ENCODE data around the gene TNNC1.

DNA sequence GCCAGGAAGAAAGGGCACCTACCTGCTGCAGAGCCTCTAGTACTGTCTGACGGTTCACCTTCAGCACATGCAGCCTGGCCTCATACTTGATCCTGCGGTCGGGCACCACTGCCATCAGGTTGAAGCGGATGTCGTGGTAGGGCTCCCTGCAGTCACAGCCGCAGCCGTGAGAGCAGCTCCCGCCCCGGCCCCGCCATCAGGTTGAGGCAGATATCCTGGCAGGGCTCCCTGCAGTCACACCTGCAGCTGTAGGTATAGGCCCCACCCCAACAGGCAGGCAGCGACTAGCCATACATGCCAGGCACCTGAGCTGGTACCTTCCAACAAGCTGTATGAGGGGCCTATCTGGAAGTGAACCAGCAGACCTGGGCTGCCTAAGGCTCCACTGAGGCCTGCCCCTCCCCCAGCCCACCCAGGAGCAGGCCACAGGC is 47.6 kb downstream of the TNNC1 start:
- TF ChIP-seq, protein P1, sequence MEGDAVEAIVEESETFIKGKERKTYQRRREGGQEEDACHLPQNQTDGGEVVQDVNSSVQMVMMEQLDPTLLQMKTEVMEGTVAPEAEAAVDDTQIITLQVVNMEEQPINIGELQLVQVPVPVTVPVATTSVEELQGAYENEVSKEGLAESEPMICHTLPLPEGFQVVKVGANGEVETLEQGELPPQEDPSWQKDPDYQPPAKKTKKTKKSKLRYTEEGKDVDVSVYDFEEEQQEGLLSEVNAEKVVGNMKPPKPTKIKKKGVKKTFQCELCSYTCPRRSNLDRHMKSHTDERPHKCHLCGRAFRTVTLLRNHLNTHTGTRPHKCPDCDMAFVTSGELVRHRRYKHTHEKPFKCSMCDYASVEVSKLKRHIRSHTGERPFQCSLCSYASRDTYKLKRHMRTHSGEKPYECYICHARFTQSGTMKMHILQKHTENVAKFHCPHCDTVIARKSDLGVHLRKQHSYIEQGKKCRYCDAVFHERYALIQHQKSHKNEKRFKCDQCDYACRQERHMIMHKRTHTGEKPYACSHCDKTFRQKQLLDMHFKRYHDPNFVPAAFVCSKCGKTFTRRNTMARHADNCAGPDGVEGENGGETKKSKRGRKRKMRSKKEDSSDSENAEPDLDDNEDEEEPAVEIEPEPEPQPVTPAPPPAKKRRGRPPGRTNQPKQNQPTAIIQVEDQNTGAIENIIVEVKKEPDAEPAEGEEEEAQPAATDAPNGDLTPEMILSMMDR (IDR thresholded peaks at IDR 0.05) = no peak
- TF ChIP-seq EZH2 (IDR thresholded peaks at IDR 0.05; ENCODE audit: borderline replicate concordance, insufficient read depth, low read depth, low read length, poor library complexity, severe bottlenecking) = no peak
